K562 (cell line): ENCODE results near the gene ANXA9. TPM values are rescaled to one million over a fixed set of nuclear protein-coding genes. Genes with fewer than 3 reads are reported as not detected.
A peak's percentile ranks its signal among the peaks of the same experiment; 100 is the strongest.

Experiments
- ESRRA ChIP-seq: fragments of 450-650 bp; IDR thresholded peaks from 2 replicates; pipeline ENCODE4 v1.6.1; 2014; ENCODE audit warnings: low read depth, mild to moderate bottlenecking, moderate library complexity, borderline replicate concordance
- ETV1 ChIP-seq: fragments of 450-650 bp; conservative IDR thresholded peaks from 2 replicates; pipeline ENCODE4 v1.6.1; 2016; ENCODE audit warnings: missing genetic modification characterization, control low read depth, low read depth, missing compliant biosample characterization
- FOXA3 ChIP-seq, 2 experiments: fragments of 450-650 bp in 1 of 2; sonication (generic) in 1 of 2; formaldehyde crosslinking; IDR thresholded peaks in 1 of 2; conservative IDR thresholded peaks in 1 of 2; 2 replicates each; pipeline versions ENCODE4 v1.4.0 to v1.8.0; 2020 to 2022; ENCODE audit warnings: mild to moderate bottlenecking in 2 of 2, missing genetic modification reagents in 1 of 2
- HNRNPK ChIP-seq: fragments of 200-400 bp; formaldehyde crosslinking; IDR thresholded peaks from one replicate; pipeline ENCODE4 v1.6.1; 2018; ENCODE audit warnings: mild to moderate bottlenecking, low read depth, low read length; ENCODE audit not compliant: poor library complexity, severe bottlenecking
- JUND ChIP-seq, 2 experiments: IDR thresholded peaks; 2 replicates in 1 of 2; 3 replicates in 1 of 2; pipeline ENCODE4 v1.6.1; 2011; ENCODE audit warnings: borderline replicate concordance in 2 of 2, low read depth in 2 of 2, low read length in 2 of 2, improper control_type of control experiment in 1 of 2, missing biosample characterization in 1 of 2, missing genetic modification characterization in 1 of 2, missing genetic modification reagents in 1 of 2
- KAT2B ChIP-seq: IDR thresholded peaks from one replicate; pipeline ENCODE4 v1.6.1; 2012; ENCODE audit warnings: low read depth, mild to moderate bottlenecking, control low read depth, inconsistent platforms, low read length, moderate library complexity
- NFXL1 ChIP-seq: fragments of 450-650 bp; formaldehyde crosslinking; IDR thresholded peaks from 2 replicates; pipeline ENCODE4 v1.4.0; 2021; ENCODE audit warnings: mild to moderate bottlenecking
- NR2C2 ChIP-seq, 2 experiments: fragments of 200-800 bp in 1 of 2; sonication (Bioruptor generic) in 1 of 2; sonication (generic) in 1 of 2; formaldehyde crosslinking in 1 of 2; IDR thresholded peaks; 2 replicates each; pipeline versions ENCODE4 v1.6.1 to v1.8.0; 2016 to 2022; ENCODE audit warnings: mild to moderate bottlenecking in 1 of 2, missing compliant biosample characterization in 1 of 2, missing genetic modification characterization in 1 of 2, missing genetic modification reagents in 1 of 2
- RAD21 ChIP-seq, 2 experiments: fragments of 250-450 bp in 1 of 2; fragments of 450-650 bp in 1 of 2; sonication (Bioruptor Pico) in 1 of 2; formaldehyde crosslinking in 1 of 2; IDR thresholded peaks in 1 of 2; conservative IDR thresholded peaks in 1 of 2; 2 replicates each; pipeline versions ENCODE4 v1.4.0 to v1.8.0; 2020 to 2022; ENCODE audit warnings: mild to moderate bottlenecking in 2 of 2, moderate library complexity in 1 of 2
- RBBP5 ChIP-seq: fragments of 200-600 bp; sonication (generic); IDR thresholded peaks from 2 replicates; pipeline ENCODE4 v1.6.1; 2012; ENCODE audit warnings: borderline replicate concordance, mild to moderate bottlenecking, low read length, control low read depth, inconsistent platforms; ENCODE audit not compliant: insufficient read depth, poor library complexity, severe bottlenecking
- RCOR1 ChIP-seq, 2 experiments: IDR thresholded peaks; 2 replicates each; pipeline ENCODE4 v1.6.1; 2012; ENCODE audit warnings: low read depth in 2 of 2, low read length in 2 of 2, borderline replicate concordance in 1 of 2, improper control_type of control experiment in 1 of 2
- SAP30 ChIP-seq: fragments of 200-600 bp; sonication (generic); IDR thresholded peaks from 2 replicates; pipeline ENCODE4 v1.6.1; 2012; ENCODE audit warnings: borderline replicate concordance, low read depth, mild to moderate bottlenecking, moderate library complexity, low read length, control low read depth, inconsistent platforms; ENCODE audit not compliant: insufficient read depth, poor library complexity, severe bottlenecking
- TEAD2 ChIP-seq: fragments of 450-650 bp; IDR thresholded peaks from 2 replicates; pipeline ENCODE4 v1.6.1; 2016; ENCODE audit warnings: missing genetic modification characterization, control low read depth, missing compliant biosample characterization
- ZFP1 ChIP-seq: fragments of 450-650 bp; formaldehyde crosslinking; IDR thresholded peaks from 2 replicates; pipeline ENCODE4 v1.4.0; 2020; ENCODE audit warnings: mild to moderate bottlenecking, mixed read lengths
- ZNF140 ChIP-seq: fragments of 250-450 bp; sonication (Bioruptor Pico); IDR thresholded peaks from 2 replicates; pipeline ENCODE4 v1.8.0; 2021; ENCODE audit warnings: moderate library complexity, mild to moderate bottlenecking, inconsistent platforms
- ZNF232 ChIP-seq: sonication (generic); formaldehyde crosslinking; IDR thresholded peaks from 2 replicates; pipeline ENCODE4 v1.8.0; 2022; ENCODE audit warnings: mild to moderate bottlenecking, missing genetic modification reagents
- ZNF324 ChIP-seq: fragments of 250-450 bp; sonication (Bioruptor Pico); IDR thresholded peaks from 2 replicates; pipeline ENCODE4 v1.4.0; 2020; ENCODE audit warnings: mild to moderate bottlenecking
- polyA plus RNA-seq, 8 experiments: library from polyadenylated mRNA; depleted of rRNA in 4 of 8; stranded (reverse) in 5 of 8; unstranded in 3 of 8; fragments of >200 nt; fragmentation: Nextera tagmentation in 2 of 8; fragmentation: Illumina TruSeq in 1 of 8; extraction: Ambion mirVana in 2 of 8; extraction: Trizol in 1 of 8; gene quantifications; 2 replicates each; pipeline versions ENCODE4 v1.2.1 to v1.2.3, GENCODE V29; 2011 to 2014; ENCODE audit warnings: inconsistent platforms in 1 of 8, missing spikeins in 1 of 8
- total RNA-seq, 7 experiments: library from RNA; depleted of rRNA in 6 of 7; stranded (reverse); fragments of >200 nt in 6 of 7; fragmentation: Illumina TruSeq in 2 of 7; extraction: Trizol in 2 of 7; gene quantifications; 2 replicates each; pipeline versions ENCODE4 v1.2.1 to v1.2.3, GENCODE V29; 2011 to 2021; ENCODE audit warnings: low replicate concordance in 1 of 7
- TF ChIP-seq, protein P1 (sequence below): sonication (generic); formaldehyde crosslinking; IDR thresholded peaks from 2 replicates; pipeline ENCODE4 v1.8.0; 2022; ENCODE audit warnings: mild to moderate bottlenecking, missing genetic modification reagents
- TF ChIP-seq, protein P2 (sequence below): fragments of 250-450 bp; sonication (Bioruptor Pico); IDR thresholded peaks from 2 replicates; pipeline ENCODE4 v1.8.0; 2021; ENCODE audit warnings: moderate library complexity, mild to moderate bottlenecking, inconsistent platforms
- TF ChIP-seq, protein P3 (sequence below), 2 experiments: fragments of 450-650 bp; IDR thresholded peaks; 2 replicates each; pipeline ENCODE4 v1.6.1; 2018; ENCODE audit warnings: mild to moderate bottlenecking in 2 of 2, low read depth in 1 of 2; ENCODE audit not compliant: partially characterized antibody in 2 of 2

Gene ANXA9
- total and polyA plus RNA-seq, 9 of the 15 experiments (the other 6 are each of a cell fraction or from before 2014, with no cell fraction given) = 0.24 to 1.6 (median 0.57) TPM

DNA sequence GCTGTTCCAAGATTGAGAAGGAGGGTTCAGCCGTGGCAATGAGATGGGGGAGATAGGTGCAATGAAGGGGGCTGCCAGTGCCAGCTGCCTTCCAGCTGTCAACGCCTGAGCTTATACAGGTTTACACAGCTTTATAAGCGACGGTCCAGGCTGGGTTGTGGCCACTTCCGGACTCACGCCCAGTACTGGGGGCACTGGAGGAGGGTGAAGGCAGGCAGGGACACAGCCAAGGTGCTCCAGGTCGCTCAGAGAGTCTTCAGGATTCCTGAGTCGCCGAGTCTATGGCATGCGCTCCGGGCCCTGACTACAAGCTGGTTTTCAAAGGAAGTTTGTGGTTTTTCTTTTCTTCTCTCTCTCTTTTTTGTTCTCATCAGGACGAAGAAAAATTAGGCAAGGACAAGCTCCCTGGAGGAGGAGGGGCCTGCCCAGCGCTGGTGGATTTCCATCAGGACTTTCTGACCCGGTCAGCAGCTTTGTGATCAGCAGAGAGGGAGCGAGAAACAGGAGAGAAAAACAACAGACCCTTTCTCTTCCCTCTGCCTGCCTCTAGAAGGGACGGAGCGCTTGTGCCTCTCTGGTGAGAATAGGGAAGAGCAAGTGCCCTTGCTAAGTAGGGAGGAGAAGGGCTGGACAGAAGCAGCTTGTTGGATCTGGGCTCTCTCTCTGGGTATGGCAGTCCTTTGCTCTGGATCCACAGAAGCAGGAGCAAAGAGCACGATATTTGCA lies 24.4 kb downstream of the ANXA9 start, which contains the start of gene MINDY1 (continued):
- no peak for TF ChIP-seq ZNF232
- peak in 1 of 2 experiments; percentile 59; a peak in 2 of 4 replicates for TF ChIP-seq RCOR1 (IDR thresholded peaks at IDR 0.05; ENCODE audit: borderline replicate concordance in 1 of 2, low read depth in 2 of 2, low read length in 2 of 2)
- TF ChIP-seq TEAD2 (tag) = no peak
- peak; percentile 47; the same call in 1 of the 2 replicates for TF ChIP-seq ETV1 (tag)
- no peak for TF ChIP-seq SAP30
- TF ChIP-seq KAT2B = no peak
- no peak for TF ChIP-seq NFXL1 (CRISPR knock-in tag)
- TF ChIP-seq, protein P1, sequence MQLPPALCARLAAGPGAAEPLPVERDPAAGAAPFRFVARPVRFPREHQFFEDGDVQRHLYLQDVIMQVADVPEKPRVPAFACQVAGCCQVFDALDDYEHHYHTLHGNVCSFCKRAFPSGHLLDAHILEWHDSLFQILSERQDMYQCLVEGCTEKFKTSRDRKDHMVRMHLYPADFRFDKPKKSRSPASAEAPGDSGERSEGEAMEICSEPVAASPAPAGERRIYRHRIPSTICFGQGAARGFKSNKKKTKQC (CRISPR knock-in tag) = no peak; the same call in 1 of the 2 replicates
- peak; percentile 47 to 75 for TF ChIP-seq RAD21 (CRISPR knock-in tag; conservative IDR thresholded peaks at IDR 0.05 in 1 of 2, IDR thresholded peaks at IDR 0.05 in 1 of 2)
- TF ChIP-seq NR2C2 (CRISPR knock-in tag; IDR thresholded peaks at IDR 0.05) = no peak
- no peak for TF ChIP-seq NR2C2 (tag; IDR thresholded peaks at IDR 0.05)
- TF ChIP-seq, protein P2, sequence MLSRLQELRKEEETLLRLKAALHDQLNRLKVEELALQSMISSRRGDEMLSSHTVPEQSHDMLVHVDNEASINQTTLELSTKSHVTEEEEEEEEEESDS = no peak
- TF ChIP-seq ESRRA = peak; percentile 23; the same call in 1 of the 2 replicates
- TF ChIP-seq, protein P3, sequence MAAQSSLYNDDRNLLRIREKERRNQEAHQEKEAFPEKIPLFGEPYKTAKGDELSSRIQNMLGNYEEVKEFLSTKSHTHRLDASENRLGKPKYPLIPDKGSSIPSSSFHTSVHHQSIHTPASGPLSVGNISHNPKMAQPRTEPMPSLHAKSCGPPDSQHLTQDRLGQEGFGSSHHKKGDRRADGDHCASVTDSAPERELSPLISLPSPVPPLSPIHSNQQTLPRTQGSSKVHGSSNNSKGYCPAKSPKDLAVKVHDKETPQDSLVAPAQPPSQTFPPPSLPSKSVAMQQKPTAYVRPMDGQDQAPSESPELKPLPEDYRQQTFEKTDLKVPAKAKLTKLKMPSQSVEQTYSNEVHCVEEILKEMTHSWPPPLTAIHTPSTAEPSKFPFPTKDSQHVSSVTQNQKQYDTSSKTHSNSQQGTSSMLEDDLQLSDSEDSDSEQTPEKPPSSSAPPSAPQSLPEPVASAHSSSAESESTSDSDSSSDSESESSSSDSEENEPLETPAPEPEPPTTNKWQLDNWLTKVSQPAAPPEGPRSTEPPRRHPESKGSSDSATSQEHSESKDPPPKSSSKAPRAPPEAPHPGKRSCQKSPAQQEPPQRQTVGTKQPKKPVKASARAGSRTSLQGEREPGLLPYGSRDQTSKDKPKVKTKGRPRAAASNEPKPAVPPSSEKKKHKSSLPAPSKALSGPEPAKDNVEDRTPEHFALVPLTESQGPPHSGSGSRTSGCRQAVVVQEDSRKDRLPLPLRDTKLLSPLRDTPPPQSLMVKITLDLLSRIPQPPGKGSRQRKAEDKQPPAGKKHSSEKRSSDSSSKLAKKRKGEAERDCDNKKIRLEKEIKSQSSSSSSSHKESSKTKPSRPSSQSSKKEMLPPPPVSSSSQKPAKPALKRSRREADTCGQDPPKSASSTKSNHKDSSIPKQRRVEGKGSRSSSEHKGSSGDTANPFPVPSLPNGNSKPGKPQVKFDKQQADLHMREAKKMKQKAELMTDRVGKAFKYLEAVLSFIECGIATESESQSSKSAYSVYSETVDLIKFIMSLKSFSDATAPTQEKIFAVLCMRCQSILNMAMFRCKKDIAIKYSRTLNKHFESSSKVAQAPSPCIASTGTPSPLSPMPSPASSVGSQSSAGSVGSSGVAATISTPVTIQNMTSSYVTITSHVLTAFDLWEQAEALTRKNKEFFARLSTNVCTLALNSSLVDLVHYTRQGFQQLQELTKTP (IDR thresholded peaks at IDR 0.05; ENCODE audit: low read depth in 1 of 2, partially characterized antibody in 2 of 2) = peak in 1 of 2 experiments; percentile 27
- TF ChIP-seq FOXA3 (CRISPR knock-in tag; conservative IDR thresholded peaks at IDR 0.05 in 1 of 2, IDR thresholded peaks at IDR 0.05 in 1 of 2) = no peak
- TF ChIP-seq ZFP1 (CRISPR knock-in tag) = no peak
- peak; percentile 6; the same call in 1 of the 2 replicates for TF ChIP-seq JUND (IDR thresholded peaks at IDR 0.05; ENCODE audit: borderline replicate concordance, low read depth, low read length)
- TF ChIP-seq JUND (tag; IDR thresholded peaks at IDR 0.05; ENCODE audit: borderline replicate concordance, low read depth, low read length) = no peak
- TF ChIP-seq HNRNPK = no peak
- no peak for TF ChIP-seq ZNF324 (CRISPR knock-in tag)
- peak; percentile 42 for TF ChIP-seq RBBP5
- TF ChIP-seq ZNF140 (CRISPR knock-in tag) = no peak
